Neural progenitor cell (in vitro differentiated cells): Measurements from ENCODE around the gene PEPD.

Experiments used
- EZH2 ChIP-seq: fragments of 200-600 bp; sonication (generic); IDR thresholded peaks from 2 replicates; pipeline ENCODE4 v1.6.1; 2017; ENCODE audit warnings: antibody characterized with exemption, mild to moderate bottlenecking, moderate library complexity
- EZH2phosphoT487 ChIP-seq: fragments of 200-600 bp; sonication (generic); IDR thresholded peaks from 2 replicates; pipeline ENCODE4 v1.6.1; 2017; ENCODE audit warnings: antibody characterized with exemption
- TF ChIP-seq, protein P1 (sequence below): fragments of 200-600 bp; sonication (generic); IDR thresholded peaks from 2 replicates; pipeline ENCODE4 v1.5.1; 2017; ENCODE audit warnings: antibody characterized with exemption, mild to moderate bottlenecking

DNA sequence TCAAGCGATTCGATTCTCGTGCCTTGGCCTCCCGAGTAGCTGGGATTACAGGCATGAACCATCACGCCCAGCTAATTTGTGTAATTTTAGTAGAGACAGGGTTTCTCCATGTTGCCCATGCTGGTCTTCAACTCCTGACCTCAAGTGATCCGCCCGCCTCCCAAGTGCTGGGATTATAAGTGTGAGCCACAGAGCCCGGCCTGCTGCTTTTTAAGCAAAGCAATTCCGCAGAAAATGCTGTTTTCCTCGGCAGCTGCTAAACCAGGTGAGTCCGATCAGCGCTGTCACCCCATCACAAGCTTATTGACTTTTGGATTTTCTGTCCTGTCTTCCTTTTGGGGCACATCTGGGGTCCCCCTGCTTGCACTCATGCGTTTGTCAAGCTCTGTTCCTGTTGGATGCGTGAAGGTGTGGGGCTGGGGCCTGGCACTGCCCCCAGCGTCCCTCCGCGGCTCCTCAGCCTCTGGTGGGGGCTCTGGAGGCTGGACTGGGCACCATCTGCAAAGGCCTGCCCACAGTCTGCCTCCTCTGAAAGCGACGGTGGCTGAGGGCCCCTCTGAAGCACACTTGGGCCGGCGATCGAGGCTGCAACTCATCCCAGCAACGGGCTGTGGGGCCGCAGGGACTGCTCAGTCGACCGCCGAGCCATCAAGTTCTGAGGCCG is 122.4 kb downstream of the PEPD start:
- TF ChIP-seq, protein P1, sequence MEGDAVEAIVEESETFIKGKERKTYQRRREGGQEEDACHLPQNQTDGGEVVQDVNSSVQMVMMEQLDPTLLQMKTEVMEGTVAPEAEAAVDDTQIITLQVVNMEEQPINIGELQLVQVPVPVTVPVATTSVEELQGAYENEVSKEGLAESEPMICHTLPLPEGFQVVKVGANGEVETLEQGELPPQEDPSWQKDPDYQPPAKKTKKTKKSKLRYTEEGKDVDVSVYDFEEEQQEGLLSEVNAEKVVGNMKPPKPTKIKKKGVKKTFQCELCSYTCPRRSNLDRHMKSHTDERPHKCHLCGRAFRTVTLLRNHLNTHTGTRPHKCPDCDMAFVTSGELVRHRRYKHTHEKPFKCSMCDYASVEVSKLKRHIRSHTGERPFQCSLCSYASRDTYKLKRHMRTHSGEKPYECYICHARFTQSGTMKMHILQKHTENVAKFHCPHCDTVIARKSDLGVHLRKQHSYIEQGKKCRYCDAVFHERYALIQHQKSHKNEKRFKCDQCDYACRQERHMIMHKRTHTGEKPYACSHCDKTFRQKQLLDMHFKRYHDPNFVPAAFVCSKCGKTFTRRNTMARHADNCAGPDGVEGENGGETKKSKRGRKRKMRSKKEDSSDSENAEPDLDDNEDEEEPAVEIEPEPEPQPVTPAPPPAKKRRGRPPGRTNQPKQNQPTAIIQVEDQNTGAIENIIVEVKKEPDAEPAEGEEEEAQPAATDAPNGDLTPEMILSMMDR, result no peak
- TF ChIP-seq EZH2phosphoT487, result no peak
- no peak for TF ChIP-seq EZH2
